Esophagus muscularis mucosa (tissue), 4 donors: ENCODE data around the gene SLC39A3. TPM values are rescaled to one million over a fixed set of nuclear protein-coding genes. Genes with fewer than 3 reads are reported as not detected.
A peak's percentile ranks its signal among the peaks of the same experiment; 100 is the strongest.

Source experiments
- DNase-seq: peaks from one replicate; pipeline ENCODE4 v3.0.0-alpha.2; 2017; ENCODE audit errors: extremely low spot score
- H3K27ac ChIP-seq, 4 donors: fragments of 200-600 bp; sonication (generic); replicated peaks in 1 of 4; 1 replicate in 3 of 4; 2 replicates in 1 of 4; pipeline ENCODE4 v1.5.1; 2016 to 2019; ENCODE audit warnings: mild to moderate bottlenecking in 1 of 4
- H3K27me3 ChIP-seq, 4 donors: fragments of 200-600 bp; sonication (generic); one replicate each; pipeline versions ENCODE4 v1.5.1 to v1.6.0; 2016 to 2019
- H3K36me3 ChIP-seq, 4 donors: fragments of 200-600 bp; sonication (generic); one replicate each; pipeline ENCODE4 v1.5.1; 2016 to 2019
- H3K4me1 ChIP-seq, 4 donors: fragments of 200-600 bp; sonication (generic); one replicate each; pipeline ENCODE4 v1.5.1; 2016 to 2019
- H3K4me3 ChIP-seq, 4 donors: fragments of 200-600 bp; sonication (generic); 1 replicate in 2 of 4; 2 replicates in 2 of 4; pipeline ENCODE4 v1.5.1; 2016 to 2019; ENCODE audit warnings: mild to moderate bottlenecking in 4 of 4, moderate library complexity in 1 of 4
- H3K9me3 ChIP-seq, 4 donors: fragments of 200-600 bp; sonication (generic); 1 replicate in 3 of 4; 2 replicates in 1 of 4; pipeline ENCODE4 v1.5.1; 2016 to 2019
- EP300 ChIP-seq: sonication (generic); formaldehyde crosslinking; IDR thresholded peaks from one replicate; pipeline ENCODE4 v1.6.1; 2017; ENCODE audit warnings: antibody characterized with exemption
- POLR2A ChIP-seq: fragments of 450-650 bp; IDR thresholded peaks from one replicate; pipeline ENCODE4 v1.6.1; 2017; ENCODE audit warnings: antibody characterized with exemption, moderate library complexity, mild to moderate bottlenecking, low read depth
- POLR2AphosphoS5 ChIP-seq, 2 donors: sonication (generic); formaldehyde crosslinking; IDR thresholded peaks; one replicate each; pipeline ENCODE4 v1.6.1; 2017; ENCODE audit warnings: antibody characterized with exemption in 2 of 2
- WGBS: methylation state at CpG from one replicate; pipeline ENCODE4 v1.1.5; 2018; 5-methylcytosine and 5-hydroxymethylcytosine counted together
- intact Hi-C: fragments of 100-400 bp; cut with DNase I; formaldehyde crosslinking; loops from one replicate; pipeline ENCODE4 v1.15.1; 2023
- total RNA-seq, 4 donors: library from RNA; depleted of rRNA; stranded (reverse); fragments of >200 nt; gene quantifications; one replicate each; pipeline versions ENCODE4 v1.1.0 to v1.2.1, GENCODE V29; 2016
- TF ChIP-seq, protein P1 (sequence below), 3 experiments: fragments of 200-600 bp in 2 of 3; fragments of 450-650 bp in 1 of 3; sonication (generic) in 2 of 3; IDR thresholded peaks; one replicate each; pipeline ENCODE4 v1.5.1; 2017 to 2019; ENCODE audit warnings: antibody characterized with exemption in 3 of 3, mild to moderate bottlenecking in 2 of 3, moderate library complexity in 1 of 3

Gene SLC39A3
- total RNA-seq, 4 donors from 2014 or later = 31.6 to 36.9 (median 33.8) TPM

DNA sequence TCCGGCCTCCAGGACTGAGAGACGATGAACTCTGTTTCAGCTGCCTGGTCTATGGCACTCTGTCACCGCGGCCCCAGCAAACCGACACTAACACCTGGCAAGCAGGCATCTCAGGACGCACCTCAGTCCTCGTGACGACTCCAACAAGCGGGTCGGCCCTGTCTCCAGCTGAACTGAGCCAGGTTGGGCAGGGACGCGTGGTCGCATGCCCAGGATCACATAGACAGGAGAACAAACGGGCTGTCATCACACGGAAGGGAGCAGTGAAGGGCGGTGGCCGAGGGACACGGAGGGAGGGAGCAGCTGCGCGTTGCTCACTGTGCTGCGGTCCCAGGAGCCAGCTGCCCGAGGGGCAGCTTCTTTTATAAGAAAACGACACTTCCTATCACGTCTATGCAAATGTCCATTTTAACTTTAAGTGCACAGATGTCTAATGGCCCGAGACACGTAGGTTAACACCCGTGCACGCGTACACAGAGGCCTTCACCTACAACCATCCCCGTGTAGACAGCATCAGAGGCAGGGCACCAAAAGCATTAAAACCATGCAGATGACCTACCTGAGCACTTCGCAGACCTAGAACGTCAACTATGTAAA lies 34.4 kb upstream of the SLC39A3 start:
- H3K27ac ChIP-seq = no peak overlapping the region
- no peaks in the 10 kb centered on the region for H3K9me3 ChIP-seq
- intact Hi-C loops = no loop called here
- TF ChIP-seq POLR2AphosphoS5 (IDR thresholded peaks at IDR 0.05) = no peak
- no peak for TF ChIP-seq POLR2A
- TF ChIP-seq, protein P1, sequence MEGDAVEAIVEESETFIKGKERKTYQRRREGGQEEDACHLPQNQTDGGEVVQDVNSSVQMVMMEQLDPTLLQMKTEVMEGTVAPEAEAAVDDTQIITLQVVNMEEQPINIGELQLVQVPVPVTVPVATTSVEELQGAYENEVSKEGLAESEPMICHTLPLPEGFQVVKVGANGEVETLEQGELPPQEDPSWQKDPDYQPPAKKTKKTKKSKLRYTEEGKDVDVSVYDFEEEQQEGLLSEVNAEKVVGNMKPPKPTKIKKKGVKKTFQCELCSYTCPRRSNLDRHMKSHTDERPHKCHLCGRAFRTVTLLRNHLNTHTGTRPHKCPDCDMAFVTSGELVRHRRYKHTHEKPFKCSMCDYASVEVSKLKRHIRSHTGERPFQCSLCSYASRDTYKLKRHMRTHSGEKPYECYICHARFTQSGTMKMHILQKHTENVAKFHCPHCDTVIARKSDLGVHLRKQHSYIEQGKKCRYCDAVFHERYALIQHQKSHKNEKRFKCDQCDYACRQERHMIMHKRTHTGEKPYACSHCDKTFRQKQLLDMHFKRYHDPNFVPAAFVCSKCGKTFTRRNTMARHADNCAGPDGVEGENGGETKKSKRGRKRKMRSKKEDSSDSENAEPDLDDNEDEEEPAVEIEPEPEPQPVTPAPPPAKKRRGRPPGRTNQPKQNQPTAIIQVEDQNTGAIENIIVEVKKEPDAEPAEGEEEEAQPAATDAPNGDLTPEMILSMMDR (IDR thresholded peaks at IDR 0.05) = no peak
- H3K4me3 ChIP-seq = no peak overlapping the region
- H3K36me3 ChIP-seq = peaks cover 0 to 13% (median under 1%) of the 10 kb centered on the region in 4 donors
- 90% methylated on average over 32 of the region's 32 CpGs for WGBS
- DNase-seq = no peak
- H3K27me3 ChIP-seq = no peaks in the 10 kb centered on the region
- H3K4me1 ChIP-seq = peaks cover 58 to 77% (median 67%) of the 10 kb centered on the region in 4 donors

DNA sequence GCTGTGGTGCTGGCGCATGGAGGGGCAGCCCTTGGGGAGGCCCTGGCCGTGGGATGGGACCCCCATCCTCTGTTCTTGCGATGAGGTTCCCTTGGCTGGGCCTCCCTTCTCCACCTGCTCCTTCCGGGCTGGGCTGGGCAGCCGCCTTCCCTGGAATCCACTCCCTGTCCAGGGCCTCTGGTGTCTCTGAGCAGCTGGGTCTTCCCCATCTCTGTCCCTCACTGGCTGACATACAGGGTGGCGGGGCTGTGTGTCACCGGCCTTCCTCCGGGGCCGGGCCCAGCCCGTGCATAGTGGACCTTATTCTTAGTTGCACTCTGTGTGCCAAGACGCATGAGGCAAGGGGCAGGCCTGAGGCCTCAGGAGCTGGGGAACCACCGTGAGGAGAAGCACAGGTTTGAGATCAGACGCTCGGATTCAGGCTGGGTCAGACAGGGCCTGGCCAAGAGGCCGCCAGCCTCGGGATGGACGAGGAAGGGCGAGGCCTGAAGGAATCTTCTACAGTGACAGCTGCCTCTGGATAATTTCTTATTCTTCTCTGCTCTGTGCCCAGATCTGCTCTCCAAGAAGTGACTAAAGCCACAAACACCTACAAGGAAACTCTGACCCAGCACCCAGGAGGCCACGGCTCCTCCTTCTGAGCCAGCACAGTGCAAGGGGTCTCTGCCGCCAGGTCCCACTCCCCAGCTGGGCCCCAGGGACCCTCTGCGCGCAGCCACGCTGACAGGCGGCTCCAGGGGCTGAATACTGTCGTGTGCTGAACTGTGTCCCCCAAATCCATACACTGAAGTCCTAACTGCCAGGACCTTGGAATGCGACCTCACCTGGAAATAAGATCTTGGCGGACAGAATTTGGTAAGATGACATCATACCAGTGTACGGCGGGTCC lies 32.2 kb upstream of the SLC39A3 start:
- Histone ChIP-seq H3K36me3 (peaks cover 13 to 26% (median 21%) of the 10 kb centered on the region in 4 donors), H3K9me3 (no peaks in the 10 kb centered on the region), H3K4me1 (peaks cover 53 to 79% (median 67%) of the 10 kb centered on the region in 4 donors), H3K27me3 (no peaks in the 10 kb centered on the region), H3K27ac (peak overlapping the region; percentile 73 to 82 (median 78)), H3K4me3 (no peak overlapping the region)
- 71% methylated on average over 19 of the region's 29 CpGs for WGBS
- no peak for DNase-seq
- intact Hi-C loops = no loop called here
- TF ChIP-seq POLR2AphosphoS5 (IDR thresholded peaks at IDR 0.05) (peak; percentile 25 to 42), EP300 (no peak), POLR2A (no peak)
- TF ChIP-seq, protein P1 (IDR thresholded peaks at IDR 0.05) = no peak

- TF ChIP-seq POLR2AphosphoS5 (IDR thresholded peaks at IDR 0.05) = peak; percentile 64 to 74
- TF ChIP-seq EP300 = no peak
- 59% methylated on average over 22 of the region's 40 CpGs for WGBS
- intact Hi-C loops = no loop called here
- H3K27ac ChIP-seq = peak overlapping the region; percentile 73 to 82 (median 78)
- no peaks in the 10 kb centered on the region for H3K9me3 ChIP-seq
- peak overlapping the region in 2 of 4 donors; percentile 7 to 9 for H3K4me3 ChIP-seq
- DNase-seq = no peak
- peaks cover 50 to 62% (median 52%) of the 10 kb centered on the region in 4 donors for H3K4me1 ChIP-seq
- H3K27me3 ChIP-seq = no peaks in the 10 kb centered on the region
- peaks cover 29 to 40% (median 38%) of the 10 kb centered on the region in 4 donors for H3K36me3 ChIP-seq
These were observed 30.5 kb upstream of the SLC39A3 start for GRCh38 chr19:2770055-2771013.

DNA sequence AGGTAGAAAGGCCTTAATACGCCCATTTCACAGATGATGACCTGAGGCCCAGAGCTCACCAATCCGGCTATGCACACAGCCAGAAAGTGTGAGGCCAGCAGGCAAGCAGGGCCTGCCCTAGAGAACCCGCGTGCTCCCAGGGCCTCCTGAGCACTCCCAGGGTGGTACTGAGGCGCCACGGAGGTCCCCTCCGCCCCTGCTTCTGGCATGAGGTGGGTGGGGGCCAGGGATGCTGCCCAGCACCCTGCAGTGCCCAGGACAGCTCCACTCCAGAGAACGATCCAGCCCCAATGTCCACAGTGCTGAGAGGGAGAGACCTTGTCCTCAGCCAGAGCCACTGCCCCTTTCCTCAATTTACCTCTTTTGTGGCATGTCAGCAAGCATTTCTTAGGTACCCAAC lies 29.4 kb upstream of the SLC39A3 start:
- WGBS = 33% methylated on average over 1 of the region's 8 CpGs
- DNase-seq = no peak
- Histone ChIP-seq H3K27me3 (no peaks in the 10 kb centered on the region), H3K9me3 (no peaks in the 10 kb centered on the region), H3K4me1 (peaks cover 39 to 51% (median 41%) of the 10 kb centered on the region in 4 donors), H3K27ac (peak overlapping the region; percentile 15 to 82 (median 78)), H3K4me3 (no peak overlapping the region), H3K36me3 (peaks cover 35 to 51% (median 49%) of the 10 kb centered on the region in 4 donors)
- intact Hi-C loops = no loop called here
- no peak for TF ChIP-seq POLR2AphosphoS5 (IDR thresholded peaks at IDR 0.05)
- TF ChIP-seq POLR2A = no peak
- TF ChIP-seq EP300 = no peak
- TF ChIP-seq, protein P1 (IDR thresholded peaks at IDR 0.05) = no peak
